ENCODE measurements around the gene MAPKAP1.

Gene MAPKAP1

DNA sequence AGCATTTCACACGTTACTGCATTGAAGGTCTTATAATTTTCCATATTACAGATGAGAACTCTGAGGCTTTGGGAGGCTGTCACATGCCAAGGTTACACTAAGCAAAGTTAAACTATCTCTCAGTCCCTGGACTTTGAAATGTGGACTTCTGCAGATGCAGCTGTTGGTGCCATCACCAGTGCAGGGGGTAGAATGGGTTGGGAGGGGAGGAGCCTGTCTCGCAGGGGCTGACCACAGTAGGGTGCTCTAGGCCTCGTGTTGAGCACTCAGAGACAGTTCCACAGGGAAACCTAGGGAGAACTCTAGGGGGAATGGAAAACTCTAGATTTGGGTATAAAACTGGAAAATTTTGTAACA lies 220.9 kb downstream of the MAPKAP1 start:
- TF ChIP-seq POLR2AphosphoS5 (IDR thresholded peaks at IDR 0.05; ENCODE audit: low read depth) (no peak), GABPA (IDR thresholded peaks at IDR 0.05; ENCODE audit: low read depth) (no peak)
- TF ChIP-seq, protein P1, sequence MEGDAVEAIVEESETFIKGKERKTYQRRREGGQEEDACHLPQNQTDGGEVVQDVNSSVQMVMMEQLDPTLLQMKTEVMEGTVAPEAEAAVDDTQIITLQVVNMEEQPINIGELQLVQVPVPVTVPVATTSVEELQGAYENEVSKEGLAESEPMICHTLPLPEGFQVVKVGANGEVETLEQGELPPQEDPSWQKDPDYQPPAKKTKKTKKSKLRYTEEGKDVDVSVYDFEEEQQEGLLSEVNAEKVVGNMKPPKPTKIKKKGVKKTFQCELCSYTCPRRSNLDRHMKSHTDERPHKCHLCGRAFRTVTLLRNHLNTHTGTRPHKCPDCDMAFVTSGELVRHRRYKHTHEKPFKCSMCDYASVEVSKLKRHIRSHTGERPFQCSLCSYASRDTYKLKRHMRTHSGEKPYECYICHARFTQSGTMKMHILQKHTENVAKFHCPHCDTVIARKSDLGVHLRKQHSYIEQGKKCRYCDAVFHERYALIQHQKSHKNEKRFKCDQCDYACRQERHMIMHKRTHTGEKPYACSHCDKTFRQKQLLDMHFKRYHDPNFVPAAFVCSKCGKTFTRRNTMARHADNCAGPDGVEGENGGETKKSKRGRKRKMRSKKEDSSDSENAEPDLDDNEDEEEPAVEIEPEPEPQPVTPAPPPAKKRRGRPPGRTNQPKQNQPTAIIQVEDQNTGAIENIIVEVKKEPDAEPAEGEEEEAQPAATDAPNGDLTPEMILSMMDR (IDR thresholded peaks at IDR 0.05; ENCODE audit: insufficient read depth, low read length): no peak
- TF ChIP-seq, protein P2, sequence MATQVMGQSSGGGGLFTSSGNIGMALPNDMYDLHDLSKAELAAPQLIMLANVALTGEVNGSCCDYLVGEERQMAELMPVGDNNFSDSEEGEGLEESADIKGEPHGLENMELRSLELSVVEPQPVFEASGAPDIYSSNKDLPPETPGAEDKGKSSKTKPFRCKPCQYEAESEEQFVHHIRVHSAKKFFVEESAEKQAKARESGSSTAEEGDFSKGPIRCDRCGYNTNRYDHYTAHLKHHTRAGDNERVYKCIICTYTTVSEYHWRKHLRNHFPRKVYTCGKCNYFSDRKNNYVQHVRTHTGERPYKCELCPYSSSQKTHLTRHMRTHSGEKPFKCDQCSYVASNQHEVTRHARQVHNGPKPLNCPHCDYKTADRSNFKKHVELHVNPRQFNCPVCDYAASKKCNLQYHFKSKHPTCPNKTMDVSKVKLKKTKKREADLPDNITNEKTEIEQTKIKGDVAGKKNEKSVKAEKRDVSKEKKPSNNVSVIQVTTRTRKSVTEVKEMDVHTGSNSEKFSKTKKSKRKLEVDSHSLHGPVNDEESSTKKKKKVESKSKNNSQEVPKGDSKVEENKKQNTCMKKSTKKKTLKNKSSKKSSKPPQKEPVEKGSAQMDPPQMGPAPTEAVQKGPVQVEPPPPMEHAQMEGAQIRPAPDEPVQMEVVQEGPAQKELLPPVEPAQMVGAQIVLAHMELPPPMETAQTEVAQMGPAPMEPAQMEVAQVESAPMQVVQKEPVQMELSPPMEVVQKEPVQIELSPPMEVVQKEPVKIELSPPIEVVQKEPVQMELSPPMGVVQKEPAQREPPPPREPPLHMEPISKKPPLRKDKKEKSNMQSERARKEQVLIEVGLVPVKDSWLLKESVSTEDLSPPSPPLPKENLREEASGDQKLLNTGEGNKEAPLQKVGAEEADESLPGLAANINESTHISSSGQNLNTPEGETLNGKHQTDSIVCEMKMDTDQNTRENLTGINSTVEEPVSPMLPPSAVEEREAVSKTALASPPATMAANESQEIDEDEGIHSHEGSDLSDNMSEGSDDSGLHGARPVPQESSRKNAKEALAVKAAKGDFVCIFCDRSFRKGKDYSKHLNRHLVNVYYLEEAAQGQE (IDR thresholded peaks at IDR 0.05; ENCODE audit: insufficient replicate concordance, low read depth): no peak
- Histone ChIP-seq H3K27me3 (ENCODE audit: insufficient read depth, poor library complexity, severe bottlenecking) (no peaks in the 10 kb centered on the region), H3K27ac (replicated peaks) (no peak overlapping the region), H3K4me3 (replicated peaks; ENCODE audit: insufficient read depth, low read length) (no peak overlapping the region)
- DNase-seq (ENCODE audit: low read depth in 1 of 2, low spot score in 1 of 2): no peak

DNA sequence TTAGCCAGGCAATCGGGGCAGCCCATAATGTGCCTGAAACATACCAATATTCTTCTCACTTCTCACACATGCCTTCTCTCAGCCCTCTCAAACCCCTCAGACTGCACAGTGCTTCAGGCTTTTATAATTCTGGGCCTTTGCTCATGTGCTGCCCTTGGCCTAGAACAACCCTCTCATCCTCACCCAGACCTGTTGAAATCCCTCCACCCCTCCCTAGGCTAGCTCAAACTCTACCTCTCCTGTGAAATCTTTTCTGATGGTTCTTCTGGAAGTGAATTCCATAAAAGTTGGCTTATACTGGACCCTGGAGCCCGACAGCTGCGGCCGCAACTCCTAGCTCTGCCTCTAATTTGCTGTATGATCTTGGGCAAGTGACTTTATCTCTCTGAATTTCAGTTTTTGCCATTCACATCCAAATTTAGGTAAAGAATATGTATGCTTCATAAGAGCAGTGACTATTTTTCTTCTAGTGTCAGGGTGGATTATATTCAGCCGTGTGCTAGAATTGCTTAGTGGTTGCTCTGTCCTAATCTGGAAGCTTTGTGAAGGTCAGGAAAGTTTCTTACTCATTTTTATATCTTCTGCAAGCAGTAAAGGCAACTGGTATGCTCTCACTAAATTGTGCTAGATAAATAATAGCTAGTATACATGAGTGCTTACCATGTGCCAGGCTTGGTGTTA lies 221.4 kb downstream of the MAPKAP1 start:
- no peaks in the 10 kb centered on the region for H3K27me3 ChIP-seq (ENCODE audit: insufficient read depth, poor library complexity, severe bottlenecking)
- H3K27ac ChIP-seq (replicated peaks): no peak overlapping the region
- DNase-seq (ENCODE audit: low read depth in 1 of 2, low spot score in 1 of 2): no peak
- H3K4me3 ChIP-seq (replicated peaks; ENCODE audit: insufficient read depth, low read length): no peak overlapping the region
- TF ChIP-seq, protein P1 (IDR thresholded peaks at IDR 0.05; ENCODE audit: insufficient read depth, low read length): no peak
- TF ChIP-seq SPI1 (IDR thresholded peaks at IDR 0.05; ENCODE audit: borderline replicate concordance, low read depth) (no peak), GABPA (IDR thresholded peaks at IDR 0.05; ENCODE audit: low read depth) (no peak), POLR2AphosphoS5 (IDR thresholded peaks at IDR 0.05; ENCODE audit: low read depth) (no peak)
- TF ChIP-seq, protein P2 (IDR thresholded peaks at IDR 0.05; ENCODE audit: insufficient replicate concordance, low read depth): no peak

DNA sequence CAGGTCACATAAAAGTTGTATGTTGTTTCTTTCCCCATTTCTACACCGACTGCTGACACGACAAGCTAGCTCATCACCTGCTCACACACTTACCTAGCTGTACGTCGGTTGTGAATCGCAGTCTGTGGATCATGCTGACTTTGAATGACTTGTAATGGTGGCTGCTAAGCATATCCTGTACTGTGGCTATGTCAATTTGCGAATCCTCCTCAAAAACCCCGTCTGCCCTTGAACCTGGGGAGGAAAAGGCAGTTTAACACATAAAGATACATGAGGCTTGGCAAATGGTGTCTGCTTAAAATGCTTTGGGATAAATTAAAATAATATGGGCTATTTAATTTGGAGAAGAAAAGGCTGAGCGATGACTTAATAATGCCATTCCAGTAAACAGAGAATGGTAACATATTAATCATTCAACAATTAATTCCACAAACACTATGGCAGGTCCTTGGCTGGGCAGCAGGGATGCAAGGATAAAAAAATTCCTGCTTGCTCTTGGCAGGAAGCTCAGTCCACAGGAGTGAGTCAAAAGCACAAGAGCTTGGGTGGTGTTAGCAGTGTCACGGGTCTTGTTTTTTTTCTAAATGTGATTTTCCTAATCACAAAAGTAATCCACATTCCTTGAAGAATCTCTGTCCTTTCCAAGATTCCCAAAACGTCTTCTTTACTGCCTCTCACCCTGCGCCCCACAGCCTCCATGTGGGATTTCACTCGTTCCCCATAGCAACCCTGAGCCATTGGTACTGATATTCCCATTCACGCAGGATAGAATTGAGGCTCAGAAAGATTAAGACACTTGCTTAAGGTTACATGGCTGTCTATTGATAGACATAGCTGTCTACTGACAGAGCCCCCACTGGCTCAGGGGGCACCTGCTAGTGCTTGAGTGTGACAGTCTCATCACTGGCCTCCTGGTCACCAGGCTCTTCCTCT lies 222.4 kb downstream of the MAPKAP1 start:
- DNase-seq (ENCODE audit: low read depth in 1 of 2, low spot score in 1 of 2): no peak
- Histone ChIP-seq H3K27ac (replicated peaks) (no peak overlapping the region), H3K27me3 (ENCODE audit: insufficient read depth, poor library complexity, severe bottlenecking) (no peaks in the 10 kb centered on the region), H3K4me3 (replicated peaks; ENCODE audit: insufficient read depth, low read length) (no peak overlapping the region)
- no peak for TF ChIP-seq GABPA (IDR thresholded peaks at IDR 0.05; ENCODE audit: low read depth)
- TF ChIP-seq POLR2AphosphoS5 (IDR thresholded peaks at IDR 0.05; ENCODE audit: low read depth): no peak
- TF ChIP-seq, protein P2 (IDR thresholded peaks at IDR 0.05; ENCODE audit: insufficient replicate concordance, low read depth): no peak
- TF ChIP-seq SPI1 (IDR thresholded peaks at IDR 0.05; ENCODE audit: borderline replicate concordance, low read depth): no peak
- TF ChIP-seq, protein P1 (IDR thresholded peaks at IDR 0.05; ENCODE audit: insufficient read depth, low read length): no peak

All from HL-60 (cell line).